ENCODE results near the gene TBX19.

TBX19 gene

DNA sequence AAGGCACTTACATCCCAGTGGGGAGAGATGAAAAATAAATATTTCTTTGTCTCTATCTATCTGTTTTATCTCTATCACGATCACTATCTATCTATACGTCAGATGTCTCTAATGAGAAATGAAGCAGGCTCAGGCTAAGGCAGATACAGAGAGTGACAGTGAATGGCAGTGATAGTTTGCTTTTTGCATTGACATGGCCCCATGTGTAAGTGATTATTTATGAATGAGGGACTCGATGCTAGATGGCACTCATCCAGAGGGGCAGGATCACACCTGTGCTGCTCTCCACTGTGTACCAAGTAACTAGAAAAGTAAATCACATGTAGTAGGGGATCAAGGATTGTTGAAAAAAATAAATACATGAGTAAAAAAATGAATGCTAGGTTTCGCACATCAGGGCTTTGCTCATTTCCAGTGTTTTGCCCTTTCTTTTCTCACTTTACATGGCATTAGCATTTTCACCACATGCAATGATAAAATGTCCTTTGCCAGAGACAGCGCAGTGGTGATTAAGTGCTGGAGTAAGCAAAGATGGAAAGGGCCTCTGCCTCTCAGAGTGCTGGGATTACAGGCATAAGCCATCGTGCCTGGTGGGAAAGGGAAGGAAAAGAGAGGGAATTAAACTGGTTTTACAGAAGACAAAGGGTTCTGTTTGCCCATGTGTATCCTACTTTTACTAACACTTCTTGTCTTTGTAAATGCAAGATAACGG, 16.5 kb downstream of the TBX19 start:
- no peaks in the 10 kb centered on the region for H3K9me3 ChIP-seq (ENCODE audit: control insufficient read depth, low read length)
- 83 to 88% methylated on average over 1 to 4 of the region's 7 CpGs for WGBS, 2 experiments (ENCODE audit: insufficient coverage in 2 of 2)
- H3K4me3 ChIP-seq (ENCODE audit: extremely low read depth, insufficient read depth, low read length, poor library complexity, severe bottlenecking): no peak overlapping the region
- peaks cover 19% of the 10 kb centered on the region for H3K4me1 ChIP-seq (ENCODE audit: control insufficient read depth, insufficient read depth, low read length, poor library complexity, severe bottlenecking)
- H3K27ac ChIP-seq (ENCODE audit: low read depth, low read length, severe bottlenecking): no peak overlapping the region
- H3K36me3 ChIP-seq (ENCODE audit: control insufficient read depth, insufficient read depth, low read length): no peaks in the 10 kb centered on the region

DNA sequence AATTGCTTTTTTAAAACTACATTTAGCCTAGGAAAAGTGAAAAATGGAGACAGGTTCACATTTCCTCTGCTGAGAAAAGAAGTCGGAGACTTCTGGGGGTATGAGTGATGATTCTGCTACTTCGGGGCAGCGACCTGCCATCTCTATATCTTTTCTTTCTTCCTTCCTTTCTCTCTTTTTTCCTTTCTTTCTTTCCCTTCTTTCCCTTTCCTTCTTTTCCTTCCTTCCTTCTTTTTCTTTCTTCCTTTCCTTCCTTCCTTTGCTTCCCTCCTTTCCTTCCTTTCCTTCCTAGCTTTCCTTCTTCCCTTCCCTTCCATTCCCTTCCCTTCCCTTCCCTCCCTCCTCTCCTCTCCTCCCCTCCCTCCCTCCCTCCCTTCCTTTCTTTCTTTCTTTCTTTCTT, 17.8 kb downstream of the TBX19 start:
- Histone ChIP-seq H3K4me3 (ENCODE audit: extremely low read depth, insufficient read depth, low read length, poor library complexity, severe bottlenecking) (no peak overlapping the region), H3K27ac (ENCODE audit: low read depth, low read length, severe bottlenecking) (no peak overlapping the region), H3K4me1 (ENCODE audit: control insufficient read depth, insufficient read depth, low read length, poor library complexity, severe bottlenecking) (peaks cover 23% of the 10 kb centered on the region), H3K9me3 (ENCODE audit: control insufficient read depth, low read length) (no peaks in the 10 kb centered on the region), H3K36me3 (ENCODE audit: control insufficient read depth, insufficient read depth, low read length) (no peaks in the 10 kb centered on the region)
- 84 to 100% methylated on average over 2 of the region's 3 CpGs for WGBS, 2 experiments (ENCODE audit: insufficient coverage in 2 of 2)

DNA sequence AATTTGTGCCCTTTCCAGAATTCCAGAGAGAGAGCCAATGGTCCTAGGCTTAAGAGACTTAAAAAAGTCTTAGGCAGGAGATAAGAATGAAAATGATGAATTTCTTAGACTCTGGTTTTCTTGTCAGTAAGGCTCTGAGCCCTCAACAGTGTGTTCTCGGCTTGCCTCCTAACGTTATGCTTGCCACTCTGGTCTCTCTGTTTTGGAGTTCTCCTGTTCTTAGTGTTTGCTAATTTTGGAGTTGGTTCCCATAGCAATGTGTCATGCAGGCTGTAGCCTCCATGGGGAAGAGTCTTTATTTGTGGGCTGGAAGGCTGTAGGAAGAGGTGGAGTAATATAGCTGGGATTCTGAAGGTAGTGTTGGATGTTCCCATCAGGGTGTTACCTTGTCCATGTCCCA, 19.9 kb downstream of the TBX19 start:
- 94 to 95% methylated on average over 2 of the region's 2 CpGs for WGBS, 2 experiments (ENCODE audit: insufficient coverage in 2 of 2)
- H3K27ac ChIP-seq (ENCODE audit: low read depth, low read length, severe bottlenecking): no peak overlapping the region
- no peaks in the 10 kb centered on the region for H3K36me3 ChIP-seq (ENCODE audit: control insufficient read depth, insufficient read depth, low read length)
- H3K4me3 ChIP-seq (ENCODE audit: extremely low read depth, insufficient read depth, low read length, poor library complexity, severe bottlenecking): no peak overlapping the region
- peaks cover 23% of the 10 kb centered on the region for H3K4me1 ChIP-seq (ENCODE audit: control insufficient read depth, insufficient read depth, low read length, poor library complexity, severe bottlenecking)
- H3K9me3 ChIP-seq (ENCODE audit: control insufficient read depth, low read length): no peaks in the 10 kb centered on the region

DNA sequence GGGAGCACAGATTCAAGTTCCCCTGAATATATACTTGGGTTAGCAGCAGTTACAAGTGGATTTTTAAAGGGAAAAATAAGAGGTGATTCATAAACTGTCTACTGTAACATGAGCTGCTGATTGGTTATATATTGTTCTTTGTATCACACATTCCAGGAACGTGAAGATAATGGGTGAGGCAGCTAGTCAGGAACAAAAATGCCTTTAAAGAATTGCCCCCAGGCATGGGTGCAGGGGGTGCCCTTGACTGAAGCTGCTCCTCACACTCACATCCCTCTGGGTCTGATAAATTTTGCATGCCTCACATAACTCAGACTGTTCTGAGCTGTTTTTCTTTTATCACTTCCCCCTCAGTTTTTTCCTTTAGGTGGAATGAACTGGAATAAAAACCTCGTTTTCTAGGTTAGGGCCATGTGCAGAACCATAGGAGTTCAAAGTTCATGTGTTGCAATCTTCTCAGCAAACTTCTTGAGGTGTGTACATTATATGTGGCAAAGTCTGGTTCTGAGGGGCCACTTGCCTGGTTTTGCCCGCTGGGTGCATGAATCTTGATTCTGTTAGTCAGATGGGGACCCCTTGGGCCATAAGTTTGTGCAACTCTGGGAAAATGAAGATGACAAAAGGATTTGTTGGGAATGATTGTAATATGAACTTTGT, 21.1 kb downstream of the TBX19 start:
- WGBS, 2 experiments (ENCODE audit: insufficient coverage in 2 of 2): 71 to 74% methylated on average over 2 of the region's 3 CpGs
- Histone ChIP-seq H3K36me3 (ENCODE audit: control insufficient read depth, insufficient read depth, low read length) (no peaks in the 10 kb centered on the region), H3K4me3 (ENCODE audit: extremely low read depth, insufficient read depth, low read length, poor library complexity, severe bottlenecking) (no peak overlapping the region), H3K27ac (ENCODE audit: low read depth, low read length, severe bottlenecking) (peak overlapping the region; percentile 16), H3K4me1 (ENCODE audit: control insufficient read depth, insufficient read depth, low read length, poor library complexity, severe bottlenecking) (peaks cover 23% of the 10 kb centered on the region), H3K9me3 (ENCODE audit: control insufficient read depth, low read length) (no peaks in the 10 kb centered on the region)

DNA sequence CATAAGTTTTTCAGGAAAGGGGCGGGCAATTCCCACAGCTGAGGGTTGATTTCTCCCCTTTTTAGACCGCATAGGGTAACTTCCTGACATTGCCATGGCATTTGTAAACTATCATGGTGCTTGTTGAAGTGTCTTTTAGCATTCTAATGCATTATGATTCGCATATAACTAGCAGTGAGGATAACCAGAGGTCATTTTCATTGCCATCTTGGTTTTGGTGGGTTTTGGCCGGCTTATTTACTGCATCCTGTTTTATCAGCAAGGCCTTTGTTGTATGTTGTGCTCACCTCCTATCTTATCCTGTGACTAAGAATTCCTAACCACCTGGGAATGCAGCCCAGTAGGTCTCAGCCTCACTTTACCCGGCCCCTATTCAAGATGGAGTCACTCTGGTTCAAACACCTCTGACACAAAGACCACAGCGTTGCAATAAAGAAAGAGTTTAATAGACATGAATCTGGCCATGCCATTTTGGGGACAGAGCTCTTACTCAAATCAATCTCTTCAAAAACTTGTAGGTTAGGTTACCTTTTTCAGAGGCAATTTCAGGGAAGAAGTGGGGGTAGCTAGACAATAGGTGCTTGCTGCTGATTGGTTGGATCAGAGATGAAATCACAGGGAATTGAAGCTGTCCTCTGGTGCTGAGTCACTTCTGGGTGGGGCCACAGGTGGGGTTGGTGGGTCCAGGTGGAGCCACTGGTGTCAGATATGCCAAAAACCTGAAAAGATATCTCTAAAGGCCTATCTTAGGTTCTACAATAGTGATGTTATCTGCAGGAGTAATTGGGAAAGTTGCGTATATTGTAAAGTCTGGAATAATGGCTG, 23.3 kb downstream of the TBX19 start:
- no peaks in the 10 kb centered on the region for H3K9me3 ChIP-seq (ENCODE audit: control insufficient read depth, low read length)
- no peak overlapping the region for H3K4me3 ChIP-seq (ENCODE audit: extremely low read depth, insufficient read depth, low read length, poor library complexity, severe bottlenecking)
- H3K4me1 ChIP-seq (ENCODE audit: control insufficient read depth, insufficient read depth, low read length, poor library complexity, severe bottlenecking): peaks cover 23% of the 10 kb centered on the region
- 91 to 93% methylated on average over 4 of the region's 7 CpGs for WGBS, 2 experiments (ENCODE audit: insufficient coverage in 2 of 2)
- H3K27ac ChIP-seq (ENCODE audit: low read depth, low read length, severe bottlenecking): no peak overlapping the region
- H3K36me3 ChIP-seq (ENCODE audit: control insufficient read depth, insufficient read depth, low read length): peaks cover 5% of the 10 kb centered on the region

DNA sequence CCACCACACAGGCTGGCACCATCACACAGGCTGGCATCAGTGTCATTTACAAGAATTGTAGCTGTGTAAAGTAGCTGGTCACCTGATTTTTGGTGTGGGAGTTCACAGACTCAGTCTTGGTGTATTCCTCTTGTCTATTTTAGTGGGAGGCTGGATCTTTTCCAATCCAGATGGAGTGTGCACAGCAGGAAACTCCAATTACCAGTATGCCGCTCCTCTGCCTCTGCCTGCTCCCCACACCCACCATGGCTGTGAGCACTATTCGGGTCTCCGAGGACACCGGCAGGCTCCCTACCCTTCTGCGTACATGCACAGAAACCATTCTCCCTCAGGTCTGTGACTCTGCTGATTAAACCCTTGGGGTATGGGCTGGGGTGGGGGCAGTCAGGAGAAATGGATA, 24.2 kb downstream of the TBX19 start:
- WGBS, 2 experiments (ENCODE audit: insufficient coverage in 2 of 2): 100% methylated on average over 3 of the region's 5 CpGs; no CpG with 5 or more reads in 1 of the 2 experiments
- peaks cover 23% of the 10 kb centered on the region for H3K4me1 ChIP-seq (ENCODE audit: control insufficient read depth, insufficient read depth, low read length, poor library complexity, severe bottlenecking)

DNA sequence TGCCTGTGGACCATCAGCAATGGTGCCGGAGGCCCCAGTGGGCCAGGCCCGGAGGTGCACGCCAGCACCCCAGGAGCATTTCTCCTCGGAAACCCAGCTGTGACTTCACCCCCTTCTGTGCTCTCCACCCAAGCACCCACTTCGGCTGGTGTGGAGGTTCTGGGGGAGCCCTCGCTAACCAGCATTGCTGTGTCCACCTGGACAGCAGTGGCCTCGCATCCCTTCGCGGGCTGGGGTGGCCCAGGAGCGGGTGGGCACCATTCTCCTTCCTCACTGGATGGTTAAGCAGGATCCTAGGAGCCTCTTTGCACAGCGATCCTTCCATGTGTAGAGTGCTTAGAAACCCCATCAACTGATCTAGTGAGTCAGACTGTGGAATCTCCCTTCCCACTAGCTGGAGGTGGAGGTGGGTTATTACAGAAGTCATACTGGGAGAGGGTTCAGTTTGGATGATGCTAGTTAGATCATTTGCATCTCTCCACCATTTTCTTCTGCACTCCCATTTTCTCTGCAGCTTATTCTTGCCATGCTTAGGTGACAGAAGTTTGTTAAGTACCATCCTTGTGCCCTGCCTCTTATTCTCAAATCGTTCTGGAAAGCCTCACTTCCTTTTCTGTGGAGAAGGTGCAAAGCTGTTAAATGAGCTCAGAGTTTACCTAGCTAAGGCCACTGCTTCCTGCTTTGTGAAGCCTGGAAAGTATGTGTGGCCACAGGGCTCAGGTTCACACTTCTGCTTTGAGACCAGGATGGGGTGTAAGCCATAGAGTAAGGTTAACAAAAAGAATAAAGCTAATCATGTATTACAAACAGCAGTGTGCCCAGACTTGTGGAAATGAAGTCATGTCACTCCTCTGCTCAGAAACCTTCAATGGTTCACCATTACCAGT, 32.3 kb downstream of the TBX19 start:
- no peaks in the 10 kb centered on the region for H3K9me3 ChIP-seq (ENCODE audit: control insufficient read depth, low read length)
- H3K36me3 ChIP-seq (ENCODE audit: control insufficient read depth, insufficient read depth, low read length): peaks cover 6% of the 10 kb centered on the region
- no peak overlapping the region for H3K27ac ChIP-seq (ENCODE audit: low read depth, low read length, severe bottlenecking)
- no peak overlapping the region for H3K4me3 ChIP-seq (ENCODE audit: extremely low read depth, insufficient read depth, low read length, poor library complexity, severe bottlenecking)
- no peaks in the 10 kb centered on the region for H3K4me1 ChIP-seq (ENCODE audit: control insufficient read depth, insufficient read depth, low read length, poor library complexity, severe bottlenecking)
- 93 to 97% methylated on average over 10 to 11 of the region's 12 CpGs for WGBS, 2 experiments (ENCODE audit: insufficient coverage in 2 of 2)

More for the DNA sequence above, 24.2 kb downstream of the TBX19 start:
- H3K4me3 ChIP-seq (ENCODE audit: extremely low read depth, insufficient read depth, low read length, poor library complexity, severe bottlenecking): no peak overlapping the region
- no peak overlapping the region for H3K27ac ChIP-seq (ENCODE audit: low read depth, low read length, severe bottlenecking)
- no peaks in the 10 kb centered on the region for H3K9me3 ChIP-seq (ENCODE audit: control insufficient read depth, low read length)
- H3K36me3 ChIP-seq (ENCODE audit: control insufficient read depth, insufficient read depth, low read length): peaks cover 6% of the 10 kb centered on the region

DNA sequence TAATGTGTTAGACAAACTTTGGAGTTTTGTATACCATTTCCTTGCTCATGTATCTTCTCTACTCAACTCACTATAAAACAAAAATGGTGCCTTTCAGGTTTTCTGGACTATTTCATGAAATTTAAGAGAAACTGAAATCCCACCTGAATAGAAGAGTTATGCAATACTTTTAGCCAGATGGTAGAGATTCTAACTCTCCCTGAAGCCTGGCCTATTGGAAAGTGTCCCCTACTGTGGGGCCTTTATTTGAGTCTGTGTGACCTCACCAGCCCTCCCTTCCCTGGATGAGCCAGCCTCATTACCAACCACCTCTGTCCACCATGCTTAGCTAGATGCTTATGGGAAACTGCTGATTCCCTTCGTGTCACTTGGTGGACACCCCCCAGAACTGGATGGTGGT, 35.5 kb downstream of the TBX19 start:
- peaks cover 12% of the 10 kb centered on the region for H3K4me1 ChIP-seq (ENCODE audit: control insufficient read depth, insufficient read depth, low read length, poor library complexity, severe bottlenecking)
- no peak overlapping the region for H3K27ac ChIP-seq (ENCODE audit: low read depth, low read length, severe bottlenecking)
- no peaks in the 10 kb centered on the region for H3K36me3 ChIP-seq (ENCODE audit: control insufficient read depth, insufficient read depth, low read length)
- WGBS, 2 experiments (ENCODE audit: insufficient coverage in 2 of 2): no CpG with 5 or more reads among the region's 1 CpG
- no peak overlapping the region for H3K4me3 ChIP-seq (ENCODE audit: extremely low read depth, insufficient read depth, low read length, poor library complexity, severe bottlenecking)
- H3K9me3 ChIP-seq (ENCODE audit: control insufficient read depth, low read length): no peaks in the 10 kb centered on the region

DNA sequence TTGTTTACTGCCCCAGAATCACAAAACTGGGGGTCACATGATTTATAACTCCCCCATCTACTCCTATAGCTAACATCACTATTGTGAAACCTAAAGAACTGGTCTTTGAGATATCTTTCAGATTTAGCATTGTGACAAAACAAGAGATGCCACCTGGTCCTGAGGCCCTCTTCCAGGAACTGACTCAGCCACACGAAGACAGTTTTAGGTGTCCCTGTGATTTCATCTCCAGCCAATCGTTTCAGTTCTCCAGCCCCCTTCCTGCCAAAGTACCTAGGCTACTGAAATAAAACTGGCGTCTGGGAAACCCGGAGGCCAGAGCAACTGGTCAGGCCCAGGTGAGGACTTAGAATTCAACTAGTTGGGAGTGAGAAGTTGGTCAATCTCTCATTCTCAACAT, 36.6 kb downstream of the TBX19 start:
- no peaks in the 10 kb centered on the region for H3K36me3 ChIP-seq (ENCODE audit: control insufficient read depth, insufficient read depth, low read length)
- no peak overlapping the region for H3K4me3 ChIP-seq (ENCODE audit: extremely low read depth, insufficient read depth, low read length, poor library complexity, severe bottlenecking)
- WGBS, 2 experiments (ENCODE audit: insufficient coverage in 2 of 2): 89 to 95% methylated on average over 1 to 4 of the region's 4 CpGs
- H3K9me3 ChIP-seq (ENCODE audit: control insufficient read depth, low read length): no peaks in the 10 kb centered on the region
- H3K4me1 ChIP-seq (ENCODE audit: control insufficient read depth, insufficient read depth, low read length, poor library complexity, severe bottlenecking): peaks cover 12% of the 10 kb centered on the region
- no peak overlapping the region for H3K27ac ChIP-seq (ENCODE audit: low read depth, low read length, severe bottlenecking)

DNA sequence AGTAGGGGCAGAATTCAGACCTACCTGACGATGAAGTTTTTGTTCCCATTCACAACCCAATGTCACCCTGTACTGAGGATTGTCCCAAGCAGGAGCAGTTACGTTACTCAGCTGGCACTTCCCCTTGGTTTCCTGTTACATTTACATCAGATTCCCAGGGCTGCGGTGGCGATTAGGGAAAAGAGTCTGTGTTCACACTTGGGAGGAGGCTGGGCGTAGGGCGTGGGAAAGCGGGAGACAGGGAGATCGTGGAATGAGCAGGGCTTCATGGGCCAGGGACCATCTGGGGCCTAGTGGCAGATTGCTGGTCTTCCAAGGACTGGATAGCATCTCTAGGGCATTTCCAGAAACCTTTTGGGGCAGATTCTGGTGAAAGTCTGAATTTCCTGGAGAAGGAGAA, 39.0 kb downstream of the TBX19 start:
- WGBS, 2 experiments (ENCODE audit: insufficient coverage in 2 of 2): 77 to 78% methylated on average over 6 to 7 of the region's 8 CpGs
- Histone ChIP-seq H3K27ac (ENCODE audit: low read depth, low read length, severe bottlenecking) (peak overlapping the region; percentile 41), H3K4me3 (ENCODE audit: extremely low read depth, insufficient read depth, low read length, poor library complexity, severe bottlenecking) (no peak overlapping the region), H3K9me3 (ENCODE audit: control insufficient read depth, low read length) (no peaks in the 10 kb centered on the region), H3K36me3 (ENCODE audit: control insufficient read depth, insufficient read depth, low read length) (no peaks in the 10 kb centered on the region), H3K4me1 (ENCODE audit: control insufficient read depth, insufficient read depth, low read length, poor library complexity, severe bottlenecking) (peaks cover 12% of the 10 kb centered on the region)
